Subcutaneous adipose tissue (tissue), 4 donors: ENCODE measurements around the gene TIMM22. TPM values are rescaled to one million over a fixed set of nuclear protein-coding genes. Genes with fewer than 3 reads are reported as not detected.

Experiments used
- total RNA-seq, 4 donors: library from RNA; depleted of rRNA; stranded (reverse); fragments of >200 nt; gene quantifications; one replicate each; pipeline ENCODE4 v1.1.0, GENCODE V29; 2016
- TF ChIP-seq, protein P1 (sequence below): fragments of 450-650 bp; IDR thresholded peaks from one replicate; pipeline ENCODE4 v1.5.1; 2016; ENCODE audit warnings: low read depth, mild to moderate bottlenecking, control low read depth, antibody characterized with exemption, moderate library complexity

TIMM22 gene
- total RNA-seq, 4 donors from 2014 or later, result 9.9 to 11.7 (median 10.3) TPM

DNA sequence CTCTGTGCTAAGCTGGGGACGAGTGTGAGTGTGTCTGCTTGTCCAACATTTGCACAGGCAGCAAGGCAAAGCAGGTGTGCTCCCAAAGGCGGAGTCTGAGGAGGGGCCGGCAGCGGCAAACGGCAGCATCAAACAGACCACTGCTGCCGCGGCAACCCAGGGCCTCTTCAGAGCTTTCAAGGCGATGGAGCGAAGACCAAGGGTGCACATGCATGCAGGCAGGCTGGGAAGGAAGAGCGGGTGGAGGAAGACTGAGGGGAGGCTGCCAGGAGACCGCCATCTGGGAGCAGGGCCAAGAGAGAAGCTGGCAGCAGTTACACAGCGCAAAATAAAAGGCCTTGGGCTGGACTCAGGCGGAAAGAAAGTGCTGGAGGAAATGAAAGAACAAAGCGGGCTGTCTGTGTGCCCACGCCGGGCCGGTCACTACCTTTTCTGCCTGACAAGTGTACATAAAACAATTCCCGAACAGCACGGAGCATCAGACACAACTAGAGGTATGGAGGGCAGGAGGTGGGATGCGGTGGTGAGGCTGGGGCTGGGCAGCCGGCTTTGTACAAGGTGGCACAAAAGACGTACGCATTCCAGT lies 8.5 kb downstream of the TIMM22 start:
- TF ChIP-seq, protein P1, sequence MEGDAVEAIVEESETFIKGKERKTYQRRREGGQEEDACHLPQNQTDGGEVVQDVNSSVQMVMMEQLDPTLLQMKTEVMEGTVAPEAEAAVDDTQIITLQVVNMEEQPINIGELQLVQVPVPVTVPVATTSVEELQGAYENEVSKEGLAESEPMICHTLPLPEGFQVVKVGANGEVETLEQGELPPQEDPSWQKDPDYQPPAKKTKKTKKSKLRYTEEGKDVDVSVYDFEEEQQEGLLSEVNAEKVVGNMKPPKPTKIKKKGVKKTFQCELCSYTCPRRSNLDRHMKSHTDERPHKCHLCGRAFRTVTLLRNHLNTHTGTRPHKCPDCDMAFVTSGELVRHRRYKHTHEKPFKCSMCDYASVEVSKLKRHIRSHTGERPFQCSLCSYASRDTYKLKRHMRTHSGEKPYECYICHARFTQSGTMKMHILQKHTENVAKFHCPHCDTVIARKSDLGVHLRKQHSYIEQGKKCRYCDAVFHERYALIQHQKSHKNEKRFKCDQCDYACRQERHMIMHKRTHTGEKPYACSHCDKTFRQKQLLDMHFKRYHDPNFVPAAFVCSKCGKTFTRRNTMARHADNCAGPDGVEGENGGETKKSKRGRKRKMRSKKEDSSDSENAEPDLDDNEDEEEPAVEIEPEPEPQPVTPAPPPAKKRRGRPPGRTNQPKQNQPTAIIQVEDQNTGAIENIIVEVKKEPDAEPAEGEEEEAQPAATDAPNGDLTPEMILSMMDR, result no peak

DNA sequence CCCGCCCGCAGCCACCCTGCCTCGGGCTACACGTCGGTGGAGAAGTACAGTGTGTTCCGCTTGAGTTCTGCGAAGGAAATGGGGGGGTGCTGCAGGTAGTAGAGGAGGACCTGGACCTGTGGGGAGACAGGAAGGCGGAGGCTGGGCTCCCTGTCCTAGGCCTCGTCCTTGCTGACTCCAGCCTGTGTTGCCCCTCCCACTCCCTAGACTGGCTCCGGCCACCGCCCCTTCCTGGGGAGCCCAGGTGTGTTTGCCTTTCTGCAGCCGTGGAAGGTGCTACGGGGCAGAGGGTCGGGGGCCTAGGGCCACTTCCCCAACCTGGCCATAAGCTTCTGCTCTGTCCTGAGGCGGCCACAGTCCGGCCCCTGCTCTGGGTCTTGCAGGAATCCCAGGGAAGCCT lies 9.1 kb downstream of the TIMM22 start:
- TF ChIP-seq, protein P1, result no peak

DNA sequence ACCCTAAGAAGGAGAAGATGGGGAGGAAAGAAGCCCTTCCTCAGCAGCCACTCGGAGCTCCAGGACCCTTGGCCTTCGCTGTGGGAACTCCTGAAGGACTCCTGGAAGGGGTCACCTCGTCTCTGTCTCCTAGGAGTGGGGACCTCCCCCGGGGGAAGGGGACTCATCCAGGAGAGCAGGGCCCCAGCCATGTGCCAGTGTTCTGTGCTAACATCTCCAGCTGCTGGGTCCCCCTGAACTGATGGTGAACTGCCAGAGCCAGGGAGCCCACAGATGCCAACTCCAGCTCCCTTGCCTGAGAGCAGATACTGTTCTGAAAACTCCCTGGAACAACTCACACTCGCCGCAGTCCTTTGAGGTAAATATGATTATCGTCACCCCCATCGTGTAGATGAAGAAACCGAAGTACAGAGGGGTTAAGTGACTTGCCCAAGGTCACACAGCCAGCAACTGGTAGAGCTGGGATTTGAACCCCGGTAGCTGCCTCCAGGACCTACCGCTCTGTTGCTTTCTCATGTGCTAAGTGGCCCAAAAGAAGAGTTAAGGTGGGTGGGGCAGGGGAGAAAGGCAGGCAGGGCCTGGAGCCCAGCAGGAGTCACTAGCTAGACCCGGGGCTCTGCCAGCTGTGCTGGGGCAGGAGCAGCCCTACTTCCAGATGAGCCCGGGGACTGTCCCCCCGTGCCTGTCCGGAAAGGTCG lies 10.5 kb downstream of the TIMM22 start:
- TF ChIP-seq, protein P1, result no peak

DNA sequence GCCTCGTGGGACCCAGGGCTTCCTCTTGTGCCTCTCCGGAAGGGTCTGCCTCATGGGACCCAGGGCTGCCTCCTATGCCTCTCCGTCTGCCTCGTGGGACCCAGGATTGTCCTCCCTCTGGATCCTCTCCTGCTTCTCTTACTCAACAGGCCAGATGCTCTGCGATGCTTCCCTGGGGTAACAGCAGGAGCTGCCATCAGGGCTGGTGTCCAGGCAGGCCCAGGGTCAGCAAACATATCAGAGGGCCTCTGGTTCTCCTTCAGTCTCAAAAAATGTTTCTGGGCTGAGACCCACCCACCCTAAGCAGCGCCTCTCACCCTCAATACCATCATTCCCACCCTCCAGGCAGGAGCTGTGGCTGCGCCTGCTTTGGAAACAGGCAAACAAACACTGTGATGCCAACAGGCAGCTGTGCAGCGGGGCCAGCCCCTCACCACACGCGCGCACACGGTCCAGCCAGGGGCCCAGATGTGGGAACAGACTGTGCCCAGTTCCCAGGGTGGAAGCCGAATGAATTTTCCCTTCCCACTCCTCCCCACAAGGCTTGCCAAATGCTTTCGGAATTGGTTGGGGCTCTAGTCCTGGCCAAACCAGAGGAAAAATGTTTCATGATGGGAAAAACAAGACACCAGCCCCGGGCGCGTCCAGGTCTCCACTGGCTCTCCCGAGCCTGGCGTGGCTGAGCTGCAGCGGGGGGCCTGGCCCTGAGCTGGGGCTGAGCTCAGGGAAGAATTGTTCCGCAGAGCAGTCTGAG lies 11.3 kb downstream of the TIMM22 start:
- TF ChIP-seq, protein P1, result no peak

DNA sequence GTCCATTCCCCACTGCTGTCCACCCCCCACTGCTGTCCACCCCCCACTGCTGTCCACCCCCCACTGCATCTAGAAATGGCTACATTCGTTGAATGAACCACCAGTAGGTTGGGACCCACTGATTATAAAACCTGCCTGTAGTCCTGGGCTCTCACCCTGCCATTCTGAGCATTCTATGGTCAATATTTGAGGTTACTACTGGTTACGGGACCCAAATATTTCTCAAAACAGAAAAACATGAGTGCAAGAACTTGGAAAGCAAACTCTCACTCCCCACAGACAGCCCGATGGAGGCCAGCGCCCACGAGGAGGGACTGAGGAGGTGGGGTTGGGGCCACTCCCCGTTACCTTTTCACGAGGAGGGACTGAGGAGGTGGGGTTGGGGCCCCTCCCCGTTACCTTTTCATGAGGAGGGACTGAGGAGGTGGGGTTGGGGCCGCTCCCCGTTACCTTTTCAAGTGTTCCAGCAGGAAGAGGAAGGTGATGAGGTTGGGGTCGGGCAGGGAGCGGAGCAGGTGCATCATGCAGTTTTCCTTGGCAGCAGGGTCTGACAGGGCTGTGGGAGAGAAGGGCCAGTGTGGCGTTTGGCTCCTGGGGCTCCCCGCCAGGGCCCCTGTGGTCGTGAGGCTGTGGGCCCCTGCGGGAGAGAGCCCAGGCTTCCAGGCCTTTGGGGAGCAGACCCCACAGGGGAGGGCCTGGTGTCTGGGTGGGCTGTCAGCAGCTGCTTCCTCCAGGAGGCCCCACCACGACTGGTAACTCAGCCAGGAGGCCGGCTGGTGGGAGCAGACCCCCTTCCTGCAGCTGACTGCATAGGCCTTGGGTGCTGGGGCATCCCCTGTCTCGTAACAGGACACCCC lies 12.5 kb downstream of the TIMM22 start:
- TF ChIP-seq, protein P1, result no peak

DNA sequence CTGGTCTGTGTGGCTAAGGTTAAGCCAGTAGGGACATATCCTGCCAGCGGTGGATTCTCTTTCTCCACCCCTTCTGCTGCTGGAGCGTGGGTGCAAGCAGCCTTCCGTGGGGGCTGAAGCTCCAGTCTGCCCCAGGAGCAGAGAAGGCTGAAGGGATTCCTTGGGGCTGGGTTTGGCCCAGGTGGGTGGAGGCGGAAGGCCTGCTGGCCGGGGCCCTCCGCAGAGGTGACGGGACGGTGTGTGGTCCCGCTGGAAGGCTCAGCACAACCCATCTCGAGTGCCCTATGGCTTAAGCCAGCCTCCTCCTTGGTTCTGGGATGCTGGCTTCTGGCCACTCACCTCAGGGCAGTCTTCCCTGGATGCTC lies 13.1 kb downstream of the TIMM22 start:
- TF ChIP-seq, protein P1, result no peak
